ENCODE measurements around the gene CYREN. TPM values are rescaled to one million over a fixed set of nuclear protein-coding genes. Genes with fewer than 3 reads are reported as not detected.

CYREN gene
- total RNA-seq, 1 donor from 2014 or later = 33.3 TPM

- H3K27ac Mint-ChIP-seq (ENCODE audit: unreplicated experiment) = no peak overlapping the region
- DNase-seq = no peak
- peaks cover 56% of the 10 kb centered on the region for H3K36me3 Mint-ChIP-seq (ENCODE audit: unreplicated experiment)
- H3K4me1 Mint-ChIP-seq (ENCODE audit: low read depth, unreplicated experiment) = peaks cover 18% of the 10 kb centered on the region
- H3K27me3 Mint-ChIP-seq (ENCODE audit: unreplicated experiment) = peaks cover 3% of the 10 kb centered on the region
- H3K9me3 Mint-ChIP-seq (ENCODE audit: unreplicated experiment) = peaks cover 20% of the 10 kb centered on the region
- H3K4me3 Mint-ChIP-seq (ENCODE audit: unreplicated experiment) = no peak overlapping the region
- TF ChIP-seq, protein P1, sequence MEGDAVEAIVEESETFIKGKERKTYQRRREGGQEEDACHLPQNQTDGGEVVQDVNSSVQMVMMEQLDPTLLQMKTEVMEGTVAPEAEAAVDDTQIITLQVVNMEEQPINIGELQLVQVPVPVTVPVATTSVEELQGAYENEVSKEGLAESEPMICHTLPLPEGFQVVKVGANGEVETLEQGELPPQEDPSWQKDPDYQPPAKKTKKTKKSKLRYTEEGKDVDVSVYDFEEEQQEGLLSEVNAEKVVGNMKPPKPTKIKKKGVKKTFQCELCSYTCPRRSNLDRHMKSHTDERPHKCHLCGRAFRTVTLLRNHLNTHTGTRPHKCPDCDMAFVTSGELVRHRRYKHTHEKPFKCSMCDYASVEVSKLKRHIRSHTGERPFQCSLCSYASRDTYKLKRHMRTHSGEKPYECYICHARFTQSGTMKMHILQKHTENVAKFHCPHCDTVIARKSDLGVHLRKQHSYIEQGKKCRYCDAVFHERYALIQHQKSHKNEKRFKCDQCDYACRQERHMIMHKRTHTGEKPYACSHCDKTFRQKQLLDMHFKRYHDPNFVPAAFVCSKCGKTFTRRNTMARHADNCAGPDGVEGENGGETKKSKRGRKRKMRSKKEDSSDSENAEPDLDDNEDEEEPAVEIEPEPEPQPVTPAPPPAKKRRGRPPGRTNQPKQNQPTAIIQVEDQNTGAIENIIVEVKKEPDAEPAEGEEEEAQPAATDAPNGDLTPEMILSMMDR (IDR thresholded peaks at IDR 0.05; ENCODE audit: partially characterized antibody, unreplicated experiment) = no peak
These were observed 12.3 kb downstream of the CYREN start for GRCh38 chr7:135158141-135158655.

DNA sequence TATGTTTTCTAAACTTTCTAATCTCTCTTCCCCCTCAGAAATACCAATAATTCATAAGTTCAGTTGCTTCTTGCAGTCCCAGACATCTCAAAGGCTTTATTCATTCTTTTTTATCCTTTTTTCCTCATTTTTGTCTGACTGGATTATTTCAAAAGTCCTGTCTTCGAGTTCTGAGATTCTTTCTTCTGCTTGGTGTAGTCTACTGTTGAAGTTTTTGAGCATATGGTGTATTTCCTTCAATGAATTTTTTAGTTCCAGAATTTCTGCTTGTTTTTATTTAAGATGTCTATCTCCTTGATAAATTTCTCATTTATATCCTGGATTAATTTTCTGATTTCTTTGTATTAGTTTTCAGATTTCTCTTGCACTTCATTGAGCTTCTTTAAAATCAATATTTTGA lies 14.2 kb downstream of the CYREN start:
- H3K36me3 Mint-ChIP-seq (ENCODE audit: unreplicated experiment) = peaks cover 46% of the 10 kb centered on the region
- H3K9me3 Mint-ChIP-seq (ENCODE audit: unreplicated experiment) = peaks cover 12% of the 10 kb centered on the region
- TF ChIP-seq, protein P1 (IDR thresholded peaks at IDR 0.05; ENCODE audit: partially characterized antibody, unreplicated experiment) = no peak
- DNase-seq = no peak
- no peak overlapping the region for H3K27ac Mint-ChIP-seq (ENCODE audit: unreplicated experiment)
- no peak overlapping the region for H3K4me3 Mint-ChIP-seq (ENCODE audit: unreplicated experiment)
- peaks cover 15% of the 10 kb centered on the region for H3K4me1 Mint-ChIP-seq (ENCODE audit: low read depth, unreplicated experiment)
- peaks cover 3% of the 10 kb centered on the region for H3K27me3 Mint-ChIP-seq (ENCODE audit: unreplicated experiment)

DNA sequence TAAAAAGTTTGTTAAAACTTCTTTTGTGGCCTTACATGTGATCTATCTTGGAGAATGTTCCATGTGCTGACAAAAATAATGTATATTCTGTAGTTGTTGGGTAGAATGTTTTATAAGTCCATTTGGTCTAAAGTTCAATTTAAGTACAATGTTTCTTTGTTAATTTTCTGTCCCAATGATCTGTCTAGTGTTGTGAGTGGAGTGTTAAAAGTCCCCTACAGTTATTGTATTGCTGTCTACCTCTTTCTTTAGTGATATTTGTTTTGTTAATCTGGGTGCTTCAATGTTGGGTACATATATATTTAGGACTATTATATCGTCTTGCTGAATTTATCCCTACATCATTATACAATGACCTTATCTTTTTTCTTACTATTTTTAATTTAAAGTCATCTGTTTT lies 15.8 kb downstream of the CYREN start:
- Mint-ChIP-seq H3K4me3 (ENCODE audit: unreplicated experiment) (no peak overlapping the region), H3K4me1 (ENCODE audit: low read depth, unreplicated experiment) (peaks cover 4% of the 10 kb centered on the region), H3K27ac (ENCODE audit: unreplicated experiment) (no peak overlapping the region), H3K36me3 (ENCODE audit: unreplicated experiment) (peaks cover 46% of the 10 kb centered on the region), H3K9me3 (ENCODE audit: unreplicated experiment) (peaks cover 10% of the 10 kb centered on the region), H3K27me3 (ENCODE audit: unreplicated experiment) (peaks cover 3% of the 10 kb centered on the region)
- no peak for DNase-seq
- TF ChIP-seq, protein P1 (IDR thresholded peaks at IDR 0.05; ENCODE audit: partially characterized antibody, unreplicated experiment) = no peak

DNA sequence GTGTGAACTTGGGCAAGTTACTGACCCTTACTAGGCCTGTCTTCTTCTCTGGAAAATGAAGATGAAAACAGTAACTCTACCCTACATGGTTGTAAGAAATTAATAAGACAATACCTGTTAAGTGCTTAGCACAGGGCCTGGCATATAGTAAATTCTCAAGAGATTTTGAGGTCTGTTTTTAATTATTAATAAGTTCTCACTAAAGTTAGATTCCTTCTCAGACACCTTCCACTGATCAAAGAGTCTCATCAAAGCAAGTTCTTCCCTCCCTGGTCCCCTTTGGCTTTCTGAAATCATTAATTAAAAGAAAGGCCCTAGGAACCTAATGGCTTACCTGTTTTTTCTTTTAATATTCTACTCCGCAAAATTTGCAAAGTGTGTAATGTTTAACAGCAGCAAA lies 18.1 kb downstream of the CYREN start:
- Mint-ChIP-seq H3K9me3 (ENCODE audit: unreplicated experiment) (peaks cover 9% of the 10 kb centered on the region), H3K27ac (ENCODE audit: unreplicated experiment) (no peak overlapping the region)
- TF ChIP-seq, protein P1 (IDR thresholded peaks at IDR 0.05; ENCODE audit: partially characterized antibody, unreplicated experiment) = no peak

DNA sequence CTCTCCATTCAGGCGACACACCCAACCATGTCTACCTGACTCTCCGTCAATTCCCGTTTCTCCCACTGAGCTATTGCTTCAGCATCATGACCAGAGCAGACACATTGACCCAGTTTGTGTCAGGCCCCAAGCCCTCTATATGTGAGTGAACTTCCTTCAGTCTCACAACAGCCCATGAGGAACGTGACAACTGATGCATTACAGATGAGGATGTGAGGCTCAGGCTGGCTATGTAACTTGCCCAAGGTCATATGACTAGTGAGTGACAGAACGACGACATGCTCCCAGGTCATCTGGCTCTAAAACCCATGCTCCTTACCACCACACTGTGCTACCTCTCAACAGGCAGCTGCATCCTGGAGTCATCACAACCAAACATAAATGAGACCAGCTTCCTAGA lies 19.0 kb downstream of the CYREN start:
- Mint-ChIP-seq H3K27ac (ENCODE audit: unreplicated experiment) (no peak overlapping the region), H3K4me1 (ENCODE audit: low read depth, unreplicated experiment) (no peaks in the 10 kb centered on the region), H3K27me3 (ENCODE audit: unreplicated experiment) (no peaks in the 10 kb centered on the region), H3K4me3 (ENCODE audit: unreplicated experiment) (no peak overlapping the region), H3K9me3 (ENCODE audit: unreplicated experiment) (peaks cover 3% of the 10 kb centered on the region), H3K36me3 (ENCODE audit: unreplicated experiment) (peaks cover 30% of the 10 kb centered on the region)
- TF ChIP-seq, protein P1 (IDR thresholded peaks at IDR 0.05; ENCODE audit: partially characterized antibody, unreplicated experiment) = no peak
- no peak for DNase-seq

More for the DNA sequence above, 18.1 kb downstream of the CYREN start:
- Mint-ChIP-seq H3K36me3 (ENCODE audit: unreplicated experiment) (peaks cover 38% of the 10 kb centered on the region), H3K27me3 (ENCODE audit: unreplicated experiment) (peaks cover 3% of the 10 kb centered on the region), H3K4me1 (ENCODE audit: low read depth, unreplicated experiment) (no peaks in the 10 kb centered on the region), H3K4me3 (ENCODE audit: unreplicated experiment) (no peak overlapping the region)
- DNase-seq = no peak
